Astrocyte (in vitro differentiated cells and primary cell): ENCODE results near the gene OR7A10. TPM values are rescaled to one million over a fixed set of nuclear protein-coding genes. Genes with fewer than 3 reads are reported as not detected.

ENCODE experiments used
- DNase-seq: peaks from one replicate; pipeline ENCODE4 v3.0.0-alpha.2; 2010; ENCODE audit warnings: low read depth
- FAIRE-seq: peaks from 2 replicates; lab custom pipeline; 2011; peaks lifted over from hg19 to GRCh38; lab: Jason Lieb, UNC
- H2AFZ ChIP-seq: 2 replicates; pipeline ENCODE4 v1.6.0; 2012; ENCODE audit warnings: low read depth, low read length, inconsistent platforms
- H3K27ac ChIP-seq: 2 replicates; pipeline ENCODE4 v1.5.1; 2011; ENCODE audit warnings: low read depth, low read length, inconsistent platforms
- H3K27me3 ChIP-seq: 2 replicates; pipeline ENCODE4 v1.6.0; 2011; ENCODE audit warnings: low read length, inconsistent platforms; ENCODE audit not compliant: insufficient read depth
- H3K36me3 ChIP-seq: 2 replicates; pipeline ENCODE4 v1.5.1; 2011; ENCODE audit warnings: low read length, inconsistent platforms; ENCODE audit not compliant: insufficient read depth
- H3K4me1 ChIP-seq: 2 replicates; pipeline ENCODE4 v1.5.1; 2011; ENCODE audit warnings: low read length, inconsistent platforms; ENCODE audit not compliant: insufficient read depth
- H3K4me2 ChIP-seq: 2 replicates; pipeline ENCODE4 v1.6.0; 2012; ENCODE audit warnings: low read length, inconsistent platforms
- H3K4me3 ChIP-seq: 2 replicates; pipeline ENCODE4 v1.5.1; 2011; ENCODE audit warnings: low read depth, mild to moderate bottlenecking, low read length, inconsistent platforms; ENCODE audit not compliant: insufficient read depth
- H3K79me2 ChIP-seq: 2 replicates; pipeline ENCODE4 v1.6.0; 2012; ENCODE audit warnings: mild to moderate bottlenecking, low read length, inconsistent platforms; ENCODE audit not compliant: insufficient read depth
- H3K9ac ChIP-seq: 2 replicates; pipeline ENCODE4 v1.6.0; 2012; ENCODE audit warnings: mild to moderate bottlenecking, low read length, inconsistent platforms
- H3K9me3 ChIP-seq: 2 replicates; pipeline ENCODE4 v1.5.1; 2012; ENCODE audit warnings: low read depth, mild to moderate bottlenecking, low read length, inconsistent platforms; ENCODE audit not compliant: insufficient read depth
- H4K20me1 ChIP-seq: 2 replicates; pipeline ENCODE4 v1.6.0; 2012; ENCODE audit warnings: low read length, inconsistent platforms; ENCODE audit not compliant: insufficient read depth
- H3K27ac Mint-ChIP-seq: one replicate; pipeline ENCODE4 v1.8.0; 2021; ENCODE audit warnings: mild to moderate bottlenecking, mixed read lengths; ENCODE audit not compliant: unreplicated experiment
- H3K27me3 Mint-ChIP-seq: one replicate; pipeline ENCODE4 v1.8.0; 2021; ENCODE audit warnings: low read depth, mixed read lengths; ENCODE audit not compliant: unreplicated experiment
- H3K36me3 Mint-ChIP-seq: one replicate; pipeline ENCODE4 v1.8.0; 2021; ENCODE audit warnings: low read depth, mixed read lengths; ENCODE audit not compliant: unreplicated experiment
- H3K4me1 Mint-ChIP-seq: one replicate; pipeline ENCODE4 v1.8.0; 2021; ENCODE audit warnings: low read depth, mixed read lengths; ENCODE audit not compliant: unreplicated experiment
- H3K4me3 Mint-ChIP-seq: one replicate; pipeline ENCODE4 v1.8.0; 2021; ENCODE audit warnings: mild to moderate bottlenecking, moderate library complexity, mixed read lengths; ENCODE audit not compliant: unreplicated experiment
- H3K9me3 Mint-ChIP-seq: one replicate; pipeline ENCODE4 v1.8.0; 2021; ENCODE audit warnings: mild to moderate bottlenecking, mixed read lengths; ENCODE audit not compliant: unreplicated experiment
- CTCF ChIP-seq: IDR thresholded peaks from 2 replicates; pipeline ENCODE4 v1.5.1; 2011; ENCODE audit warnings: low read depth, mild to moderate bottlenecking, inconsistent platforms, low read length, moderate library complexity; ENCODE audit not compliant: insufficient read depth
- EZH2 ChIP-seq: IDR thresholded peaks from 2 replicates; pipeline ENCODE4 v1.6.1; 2012; ENCODE audit warnings: mild to moderate bottlenecking, low read length, inconsistent platforms; ENCODE audit not compliant: insufficient read depth
- total RNA-seq: library from RNA; stranded (reverse); gene quantifications from 2 replicates; pipeline ENCODE4 v1.2.1, GENCODE V29; 2021

OR7A10 gene
- total RNA-seq, 1 donor from 2014 or later, result not detected

- no peak for FAIRE-seq
- no peaks in the 10 kb centered on the region for H4K20me1 ChIP-seq
- DNase-seq, result no peak
- no peaks in the 10 kb centered on the region for H3K9me3 ChIP-seq
- no peaks in the 10 kb centered on the region for H3K4me1 ChIP-seq
- H3K79me2 ChIP-seq, result no peaks in the 10 kb centered on the region
- TF ChIP-seq CTCF (no peak), EZH2 (no peak)
- no peak overlapping the region for H3K27ac Mint-ChIP-seq
- H3K9me3 Mint-ChIP-seq, result peaks cover 2% of the 10 kb centered on the region
- no peak overlapping the region for H3K4me3 Mint-ChIP-seq
- no peaks in the 10 kb centered on the region for H3K27me3 ChIP-seq
- H3K4me2 ChIP-seq, result no peak overlapping the region
- H3K4me1 Mint-ChIP-seq, result no peaks in the 10 kb centered on the region
- H3K9ac ChIP-seq, result no peak overlapping the region
- H2AFZ ChIP-seq, result no peak overlapping the region
- H3K27ac ChIP-seq, result no peak overlapping the region
- no peaks in the 10 kb centered on the region for H3K27me3 Mint-ChIP-seq
- no peaks in the 10 kb centered on the region for H3K36me3 ChIP-seq
- no peak overlapping the region for H3K4me3 ChIP-seq
- no peaks in the 10 kb centered on the region for H3K36me3 Mint-ChIP-seq
These were observed 30.1 kb downstream of the OR7A10 start for GRCh38 chr19:14818588-14818987.

- Mint-ChIP-seq H3K27ac (no peak overlapping the region), H3K27me3 (no peaks in the 10 kb centered on the region), H3K36me3 (no peaks in the 10 kb centered on the region), H3K4me3 (no peak overlapping the region), H3K9me3 (peaks cover 2% of the 10 kb centered on the region), H3K4me1 (no peaks in the 10 kb centered on the region)
- no peak overlapping the region for H2AFZ ChIP-seq
- H4K20me1 ChIP-seq, result no peaks in the 10 kb centered on the region
- H3K79me2 ChIP-seq, result no peaks in the 10 kb centered on the region
- DNase-seq (no peak), FAIRE-seq (no peak)
- no peak overlapping the region for H3K4me3 ChIP-seq
- no peaks in the 10 kb centered on the region for H3K9me3 ChIP-seq
- no peaks in the 10 kb centered on the region for H3K27me3 ChIP-seq
- H3K36me3 ChIP-seq, result no peaks in the 10 kb centered on the region
- TF ChIP-seq CTCF (no peak), EZH2 (no peak)
- no peaks in the 10 kb centered on the region for H3K4me1 ChIP-seq
- no peak overlapping the region for H3K27ac ChIP-seq
- no peak overlapping the region for H3K9ac ChIP-seq
- no peak overlapping the region for H3K4me2 ChIP-seq
These were observed 31.7 kb downstream of the OR7A10 start for GRCh38 chr19:14817052-14817451.

- Histone ChIP-seq H2AFZ (no peak overlapping the region), H3K9ac (no peak overlapping the region), H3K9me3 (no peaks in the 10 kb centered on the region), H3K4me1 (no peaks in the 10 kb centered on the region), H3K27ac (no peak overlapping the region), H4K20me1 (no peaks in the 10 kb centered on the region), H3K4me2 (no peak overlapping the region), H3K36me3 (no peaks in the 10 kb centered on the region), H3K4me3 (no peak overlapping the region), H3K79me2 (no peaks in the 10 kb centered on the region), H3K27me3 (no peaks in the 10 kb centered on the region)
- FAIRE-seq (no peak), DNase-seq (no peak)
- no peak overlapping the region for H3K4me3 Mint-ChIP-seq
- TF ChIP-seq EZH2, result no peak
- no peak for TF ChIP-seq CTCF
- no peak overlapping the region for H3K27ac Mint-ChIP-seq
- no peaks in the 10 kb centered on the region for H3K4me1 Mint-ChIP-seq
- no peaks in the 10 kb centered on the region for H3K27me3 Mint-ChIP-seq
- no peaks in the 10 kb centered on the region for H3K36me3 Mint-ChIP-seq
- H3K9me3 Mint-ChIP-seq, result peaks cover 2% of the 10 kb centered on the region
These were observed 33.6 kb downstream of the OR7A10 start for GRCh38 chr19:14814982-14815652.
